Glomerular visceral epithelial cell (primary cell): ENCODE results near the gene CHST11.
A peak's percentile ranks its signal among the peaks of the same experiment; 100 is the strongest.

Experiments
- DNase-seq: peaks from one replicate; pipeline ENCODE4 v3.0.0-alpha.2; 2016; ENCODE audit errors: extremely low spot score

Gene CHST11

DNA sequence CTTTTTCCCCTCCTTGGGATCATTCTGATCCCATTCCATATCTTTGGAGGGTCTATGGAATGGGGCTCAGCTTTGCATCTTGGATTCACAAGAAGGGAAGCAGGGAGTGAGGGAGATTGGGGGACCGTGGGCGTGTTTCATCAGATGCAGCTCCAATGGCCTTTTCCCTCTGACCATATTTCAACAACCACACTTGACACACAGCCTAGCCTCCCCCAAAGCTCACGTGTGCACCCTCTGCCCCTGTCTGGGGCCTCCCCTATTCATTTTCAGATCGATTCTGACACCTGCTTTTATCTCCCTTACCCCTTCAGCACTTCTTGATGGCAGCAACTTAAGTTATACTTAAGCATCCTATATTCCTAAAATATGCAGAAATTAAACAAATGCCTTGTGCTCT is 126.6 kb downstream of the CHST11 start:
- DNase-seq, result no peak

DNA sequence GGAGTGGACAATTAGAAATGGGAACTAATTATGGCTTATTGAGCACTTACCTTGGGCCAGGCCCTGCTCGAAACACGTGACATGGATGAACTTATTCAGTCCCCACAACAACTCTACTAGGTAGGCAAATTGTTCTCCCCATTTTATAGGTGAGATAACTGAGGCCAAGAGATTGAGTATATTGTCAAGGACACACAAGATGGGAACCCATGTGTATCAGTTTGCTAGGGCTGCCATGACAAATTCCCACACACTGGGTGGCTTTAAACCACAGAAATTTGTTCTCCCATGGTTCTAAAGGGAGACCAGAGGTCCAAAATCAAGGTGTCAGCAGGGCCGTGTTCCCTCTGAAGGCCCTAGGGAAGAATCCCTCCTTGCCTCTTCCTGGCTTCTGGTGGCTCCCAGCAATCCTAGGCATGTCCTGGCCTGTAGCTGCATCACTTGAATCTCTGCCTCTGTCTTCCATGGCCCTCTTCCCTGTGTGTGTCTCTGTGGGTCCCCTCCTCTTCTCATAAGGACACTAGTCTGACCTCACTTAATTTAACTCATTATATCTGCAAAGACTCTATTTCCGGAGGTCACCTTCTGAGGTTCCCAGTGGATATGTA is 128.8 kb downstream of the CHST11 start:
- DNase-seq, result no peak

DNA sequence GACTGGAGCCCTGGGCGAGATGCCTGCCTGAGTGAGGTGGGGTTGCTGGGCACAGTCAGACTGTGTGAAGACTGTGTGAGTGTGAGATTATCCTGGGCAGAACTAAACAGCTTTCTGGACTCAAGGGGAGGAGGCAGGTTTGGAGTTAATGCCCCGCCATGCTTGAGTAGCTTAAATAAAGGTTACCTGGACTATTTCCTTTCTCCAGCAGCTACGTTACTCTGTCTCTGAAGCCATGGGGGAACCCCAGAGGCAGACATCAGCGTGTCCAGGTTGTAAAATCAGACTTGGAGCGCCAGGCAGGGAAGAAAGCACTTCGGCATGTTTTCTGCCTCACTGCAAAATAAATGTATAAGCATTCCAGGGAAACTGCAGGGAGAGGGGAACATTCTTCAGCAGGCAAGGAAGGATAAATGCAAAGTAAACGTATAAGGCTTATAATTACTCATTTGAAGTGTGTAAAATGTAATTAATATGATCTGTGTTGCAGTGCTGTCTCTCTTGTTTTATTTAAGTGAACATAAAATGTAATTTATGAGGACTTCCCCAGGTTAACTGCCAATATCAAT is 129.7 kb downstream of the CHST11 start:
- DNase-seq, result peak; percentile 58

DNA sequence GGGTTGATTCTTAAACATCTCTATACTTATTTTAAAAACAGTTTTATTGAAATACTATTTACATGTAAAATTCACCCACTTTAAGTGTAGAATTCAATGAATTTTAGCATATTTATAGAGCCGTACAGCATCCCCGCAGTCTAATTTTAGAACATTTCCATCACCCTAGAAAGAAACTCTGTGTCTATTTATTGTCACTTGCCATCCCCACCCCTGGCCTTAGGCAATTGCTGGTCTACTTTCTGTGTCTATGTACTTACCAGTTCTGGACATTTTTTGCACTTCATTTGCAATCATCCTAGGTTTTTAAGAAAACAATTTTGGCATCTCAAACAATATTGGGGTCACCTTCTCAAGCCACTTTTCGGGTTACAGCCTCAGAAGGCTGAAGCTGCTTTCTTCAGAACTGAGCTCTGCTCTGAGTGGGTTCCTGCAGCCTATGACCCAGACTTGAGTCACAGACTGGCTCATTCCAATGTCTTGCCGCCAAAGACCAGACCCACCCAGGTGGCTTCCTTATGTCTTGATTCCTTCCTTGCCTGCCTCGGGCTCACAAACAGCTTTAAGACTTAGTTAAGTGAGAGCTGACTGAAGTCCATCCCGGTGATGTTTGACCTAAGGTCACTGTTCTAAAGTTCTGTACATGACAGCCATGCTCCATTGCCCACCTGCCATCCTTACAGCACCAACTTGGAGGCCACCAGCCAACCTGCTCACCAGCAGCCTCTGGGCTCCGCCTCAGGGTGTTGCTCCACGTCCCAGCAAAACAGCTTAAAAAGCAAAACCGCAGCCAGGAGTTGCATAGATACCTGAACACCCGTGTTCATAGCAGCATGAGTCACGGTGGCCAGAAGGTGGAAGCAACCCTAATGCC is 131.5 kb downstream of the CHST11 start:
- DNase-seq, result peak; percentile 94

DNA sequence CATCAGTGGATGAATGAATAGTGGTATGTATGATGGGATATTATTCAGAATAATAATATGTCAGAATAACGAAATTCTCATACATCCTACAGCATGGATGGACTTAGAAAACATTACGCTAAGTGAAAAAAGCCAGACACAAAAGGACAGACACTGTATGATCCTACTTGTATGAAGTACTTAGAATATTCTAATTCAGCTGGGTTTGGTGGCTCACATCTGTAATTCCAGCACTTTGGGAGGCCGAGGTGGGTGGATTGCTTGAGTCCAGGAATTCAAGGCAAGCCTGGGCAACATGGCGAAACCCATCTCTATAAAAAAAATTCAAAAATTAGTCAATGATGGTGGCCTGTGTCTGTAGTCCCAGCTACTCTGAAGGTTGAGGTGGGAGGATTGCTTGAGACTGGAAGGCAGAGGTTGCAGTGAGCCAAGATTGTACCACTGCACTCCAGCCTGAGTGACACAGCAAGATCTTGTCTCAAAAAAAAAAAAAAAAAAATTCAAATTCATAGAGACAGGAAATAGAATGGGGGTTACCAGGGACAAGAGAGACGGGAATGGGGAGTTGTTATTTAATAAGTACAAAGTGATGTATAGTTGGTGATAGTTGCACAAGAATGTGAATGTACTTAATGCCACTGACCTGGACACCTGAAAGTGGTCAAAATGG is 132.3 kb downstream of the CHST11 start:
- DNase-seq, result no peak

DNA sequence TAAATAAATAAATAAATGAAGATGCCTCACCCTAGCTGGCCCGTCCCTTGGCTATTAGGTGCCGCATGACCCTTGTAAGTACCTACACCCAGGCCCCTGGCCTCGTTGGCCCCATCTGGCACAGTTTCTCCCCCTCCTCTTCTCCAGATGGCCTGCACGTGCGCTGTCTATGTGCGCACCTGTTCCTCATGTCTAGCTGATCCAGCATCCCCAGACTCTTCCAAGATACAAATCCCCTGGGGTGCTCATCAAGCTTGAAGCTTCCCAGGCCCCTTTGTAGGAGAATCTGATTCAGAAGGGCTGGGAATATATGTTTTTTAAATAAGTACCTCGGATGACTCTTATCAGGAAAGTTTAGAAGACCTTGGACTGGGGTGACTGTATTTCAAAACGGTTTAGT is 133.3 kb downstream of the CHST11 start:
- DNase-seq, result no peak

DNA sequence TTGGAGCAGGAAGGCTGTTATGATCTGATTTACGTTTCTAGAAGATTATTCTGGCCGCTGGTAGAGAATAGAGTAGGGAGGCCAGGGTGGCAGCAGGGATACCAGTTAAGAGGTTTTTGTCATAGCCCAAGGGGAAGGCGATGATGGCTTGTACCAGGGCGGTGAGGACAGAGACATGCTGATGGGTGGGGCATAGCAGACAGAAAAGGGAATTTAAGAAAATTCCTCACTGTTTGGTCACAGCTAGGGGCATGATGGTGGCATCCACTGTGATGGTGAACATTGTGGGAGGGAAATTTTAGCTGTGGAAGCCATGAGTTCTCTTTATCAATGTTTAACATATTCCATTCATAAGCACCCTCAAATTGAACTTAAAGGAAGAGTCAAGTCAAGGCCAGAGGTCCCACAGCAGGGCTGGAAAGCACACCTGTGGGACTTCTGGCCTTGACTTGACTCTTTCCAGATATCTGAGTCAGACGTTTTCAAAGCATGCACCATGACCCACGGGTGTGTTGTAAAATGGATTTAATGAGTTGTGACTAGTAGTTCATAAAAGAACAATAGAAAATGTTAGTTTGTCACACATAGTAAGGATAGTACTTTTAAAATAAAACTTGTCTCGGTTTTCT is 134.6 kb downstream of the CHST11 start:
- DNase-seq, result no peak

DNA sequence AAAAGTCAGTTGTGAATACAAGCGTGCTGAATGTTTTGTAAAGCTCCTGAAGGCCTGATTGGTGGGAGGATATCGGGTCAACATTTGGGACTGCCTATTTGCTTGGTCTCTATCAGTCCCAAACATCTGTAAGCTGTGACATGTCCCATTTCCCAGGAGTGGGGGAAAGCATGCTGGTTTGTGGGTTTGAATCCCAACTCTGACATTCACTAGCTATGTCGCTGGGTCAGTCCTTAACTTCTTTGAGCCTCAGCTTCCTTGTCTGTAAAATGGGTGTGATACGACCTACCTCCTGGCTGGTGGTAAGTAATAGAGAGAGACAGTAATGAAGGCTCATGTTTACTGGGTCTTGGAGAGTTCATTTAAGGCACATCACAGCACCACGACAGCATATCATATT is 136.7 kb downstream of the CHST11 start:
- no peak for DNase-seq

DNA sequence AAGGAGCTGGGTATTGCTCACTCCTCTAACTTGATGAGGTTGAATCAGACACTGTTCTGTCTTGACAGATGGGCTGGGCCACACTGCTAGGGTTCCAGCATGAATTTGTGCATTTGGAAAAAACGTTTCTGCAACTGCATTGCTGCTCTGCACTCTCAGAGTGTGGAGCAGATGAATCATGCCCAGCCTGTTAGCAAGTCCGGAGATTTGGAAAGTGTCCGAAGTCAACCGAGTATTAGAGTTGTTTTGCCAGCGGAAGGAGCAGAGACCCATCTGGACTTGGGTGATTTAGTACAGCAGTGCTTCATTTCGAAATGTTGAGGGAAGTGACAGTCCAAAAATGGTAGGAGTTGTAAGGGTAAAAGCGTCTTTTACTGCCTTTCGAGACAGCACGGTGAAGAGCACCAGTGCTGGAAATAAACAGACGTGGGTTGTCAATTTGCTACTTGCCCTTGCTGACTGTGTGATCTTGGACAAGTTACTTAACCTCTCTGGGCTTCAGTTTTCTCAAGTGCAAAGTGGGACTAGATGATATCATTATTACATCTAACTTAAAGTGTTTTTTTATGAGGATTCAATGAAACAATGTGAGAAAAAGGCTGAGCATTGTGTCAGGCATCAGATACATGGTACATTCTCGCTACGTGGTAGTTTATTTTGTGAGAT is 139.5 kb downstream of the CHST11 start:
- DNase-seq, result no peak

DNA sequence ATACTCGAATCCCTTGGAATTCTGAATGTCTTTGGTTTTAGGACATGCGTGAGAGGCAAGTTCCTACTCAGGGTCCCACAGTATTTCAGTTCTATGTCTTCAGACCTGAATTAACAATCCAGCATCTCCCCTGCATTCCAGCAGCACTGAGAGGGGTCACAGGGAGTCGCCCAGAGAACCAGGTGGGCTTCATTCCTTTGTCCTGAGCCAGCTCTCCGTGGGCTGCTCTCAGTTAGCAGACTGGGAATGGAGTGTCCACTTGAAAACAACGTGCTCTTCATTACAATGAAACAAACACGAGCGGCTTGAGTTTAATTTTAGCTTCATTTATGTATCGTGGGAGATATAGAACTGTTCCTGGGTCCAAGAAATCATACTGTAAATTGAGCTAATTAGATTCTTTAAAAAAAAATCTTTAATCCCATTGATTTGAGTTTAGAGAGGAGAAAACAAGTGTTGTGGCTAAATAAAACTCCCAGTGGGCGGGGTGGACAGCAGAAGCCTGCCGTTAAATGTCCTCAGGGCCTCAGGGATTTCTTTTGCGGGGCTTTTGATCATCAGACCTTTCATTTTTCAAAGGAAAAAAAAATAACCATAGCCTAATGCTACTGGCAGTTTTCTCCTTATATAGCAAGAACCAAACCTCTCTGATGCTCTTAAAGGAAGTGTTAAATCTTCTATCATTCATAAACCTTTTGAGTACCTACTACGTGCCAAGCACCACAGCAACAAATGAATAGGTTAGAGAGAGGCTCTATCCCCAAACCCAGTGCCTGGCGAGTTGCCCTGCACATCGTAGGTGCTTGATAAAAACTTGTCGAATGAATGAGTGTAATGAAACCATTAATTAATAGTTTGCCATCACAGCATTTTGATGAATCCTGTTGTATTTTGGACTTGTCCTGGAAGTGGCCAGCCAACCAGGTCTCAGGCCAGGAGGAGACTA is 140.4 kb downstream of the CHST11 start:
- no peak for DNase-seq

DNA sequence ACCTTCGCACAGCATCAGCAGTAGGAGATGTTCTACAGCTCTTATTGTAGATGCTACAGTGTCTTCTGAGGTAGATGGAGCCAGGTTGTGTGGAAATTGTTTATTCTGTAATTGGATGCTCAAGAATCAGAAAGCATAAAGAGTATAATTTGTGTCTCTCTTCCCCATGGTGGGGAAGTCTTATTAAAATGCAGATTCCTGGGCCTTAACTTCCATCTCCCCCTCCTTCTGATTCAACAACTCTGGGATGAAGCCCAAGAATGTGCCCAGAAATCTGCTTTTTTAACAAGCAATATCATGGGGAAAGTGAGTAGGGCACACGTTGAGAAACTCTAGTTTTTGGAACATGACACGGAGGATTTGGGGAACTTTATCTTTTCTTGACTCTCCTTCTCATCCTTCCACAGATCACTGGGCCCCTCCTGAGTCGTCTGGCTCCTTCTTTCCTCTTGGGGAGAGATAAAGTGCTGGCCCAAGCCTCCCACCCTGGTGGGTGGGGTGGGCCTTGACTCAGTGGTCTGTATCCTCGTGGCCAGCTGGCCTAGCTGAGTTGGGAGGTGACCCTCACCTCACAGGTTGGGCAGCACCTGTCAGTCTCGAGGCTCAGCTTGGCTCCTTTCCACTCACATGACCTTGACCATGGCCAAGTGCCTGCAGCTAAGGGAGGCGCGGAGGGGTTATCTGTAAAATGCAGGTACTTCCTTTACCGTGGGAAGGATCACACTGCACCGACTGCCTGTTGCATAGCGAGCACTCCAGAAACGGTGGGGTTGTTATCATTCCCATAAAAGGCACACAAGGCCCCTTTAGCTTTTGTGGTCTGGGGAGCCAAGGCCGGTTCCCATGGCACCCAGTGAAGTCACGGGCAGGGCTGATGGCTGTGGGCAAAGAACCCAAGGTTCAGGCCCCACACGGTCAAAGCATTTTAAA is 141.9 kb downstream of the CHST11 start:
- DNase-seq, result no peak

DNA sequence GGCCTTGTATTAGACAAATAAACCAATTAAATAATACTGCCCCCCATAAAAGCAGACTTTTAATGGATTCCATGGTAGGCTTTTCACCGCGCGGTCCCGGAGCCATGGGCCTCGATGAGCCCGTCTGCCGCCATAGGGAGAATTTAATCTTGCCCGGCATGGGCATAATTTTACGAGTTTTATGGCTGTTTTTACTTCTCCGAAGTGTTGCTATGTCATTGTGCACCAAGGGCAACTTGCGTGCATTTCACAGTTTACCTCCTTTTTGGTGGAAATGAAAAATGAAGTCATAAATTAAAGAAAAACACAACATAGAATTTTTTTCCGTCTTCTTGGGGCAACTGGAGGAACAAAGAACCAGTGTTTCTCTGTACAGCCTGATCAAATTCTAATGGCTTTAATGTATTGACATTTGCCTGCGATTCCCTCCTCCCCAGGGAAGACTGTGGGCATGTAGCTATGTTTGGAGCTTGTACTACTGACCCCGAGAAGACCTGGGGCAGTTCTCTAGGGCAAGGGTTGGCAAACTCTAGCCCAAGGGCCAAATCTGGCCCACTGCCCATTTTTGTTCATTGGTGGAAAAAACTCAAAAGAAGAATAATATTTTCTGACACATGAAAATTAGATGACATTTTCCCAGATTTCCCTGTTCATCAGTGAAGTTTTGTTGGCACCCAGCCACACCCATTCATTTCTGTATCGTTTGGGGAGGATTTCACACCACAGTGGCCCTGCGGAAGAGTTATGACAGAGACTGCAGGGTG is 142.7 kb downstream of the CHST11 start:
- no peak for DNase-seq

DNA sequence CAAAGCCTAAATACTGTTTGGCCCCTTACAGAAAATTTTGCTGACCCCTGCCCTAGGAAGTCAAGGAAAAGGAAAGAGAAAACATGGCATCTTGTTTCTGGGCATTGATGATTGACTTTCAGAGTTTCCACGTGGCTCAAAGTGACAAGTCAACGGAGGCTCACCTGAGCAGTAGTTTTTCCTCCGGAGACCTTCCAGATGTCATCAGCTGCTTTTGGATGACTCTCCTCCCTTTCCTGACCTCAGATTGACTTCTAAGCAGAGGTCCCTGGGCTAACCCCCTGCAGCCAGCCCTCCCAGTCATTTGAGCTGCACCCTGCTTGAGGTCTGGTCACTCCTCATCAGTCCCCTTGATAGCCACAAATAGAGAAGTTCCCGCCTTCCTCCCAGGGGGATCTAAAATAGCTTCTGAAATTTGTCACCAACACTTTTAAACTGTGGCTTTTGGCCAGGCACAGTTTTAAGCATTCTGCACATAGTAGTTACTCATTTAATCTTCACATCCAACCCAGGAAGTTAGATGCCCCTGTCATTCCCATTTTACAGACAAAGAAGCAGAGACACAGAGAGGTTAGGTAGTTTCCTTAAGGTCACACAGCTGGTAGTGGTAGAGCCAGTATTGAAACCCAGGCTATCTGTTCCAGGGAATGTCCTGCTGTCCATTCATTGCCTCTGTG is 143.4 kb downstream of the CHST11 start:
- no peak for DNase-seq

DNA sequence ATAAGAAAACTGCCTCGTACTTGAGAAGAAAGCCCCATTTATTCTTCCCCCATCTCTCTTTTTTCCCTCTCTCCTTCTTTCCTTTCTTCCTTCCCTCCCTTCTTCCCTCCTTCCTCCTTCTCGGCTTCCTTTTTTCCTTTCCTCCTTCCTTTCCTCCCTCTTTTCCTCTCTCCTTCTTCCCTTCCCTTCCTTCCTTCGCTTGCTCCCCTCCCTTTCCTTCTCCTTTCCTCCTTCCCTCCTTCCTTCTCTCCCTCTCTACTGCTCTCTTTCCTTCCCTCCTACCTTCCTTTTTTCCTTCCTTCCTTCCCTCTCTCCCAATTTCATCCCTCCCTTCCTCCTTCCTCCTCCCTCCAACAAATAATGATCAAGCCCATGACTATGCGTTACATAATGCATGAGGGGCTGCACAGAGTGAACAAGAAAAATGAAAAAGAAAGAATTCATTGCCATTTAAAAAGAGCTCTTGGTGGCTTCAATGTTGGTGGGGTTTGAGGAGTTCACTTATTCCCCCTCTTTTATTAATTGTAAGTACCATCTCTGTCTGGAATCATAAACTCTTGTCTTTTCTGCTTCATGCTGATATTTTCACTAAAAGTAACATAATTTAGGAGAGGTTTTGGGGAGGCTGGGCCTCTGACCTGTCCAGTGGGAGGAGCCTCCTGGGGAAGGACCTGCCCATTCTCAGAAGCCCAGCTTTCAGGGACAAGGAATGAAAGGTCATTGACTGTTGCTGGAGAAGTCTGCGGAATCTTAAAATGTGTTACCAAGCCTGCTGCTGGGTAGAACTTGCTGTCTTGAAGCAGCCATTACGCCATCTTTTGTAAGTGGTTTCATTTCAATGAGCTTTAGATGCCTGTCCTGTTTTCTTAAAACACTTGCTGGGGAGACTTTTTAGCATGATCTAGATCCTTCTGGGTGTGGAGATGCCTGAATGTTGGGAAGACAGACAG is 144.3 kb downstream of the CHST11 start:
- DNase-seq, result no peak

DNA sequence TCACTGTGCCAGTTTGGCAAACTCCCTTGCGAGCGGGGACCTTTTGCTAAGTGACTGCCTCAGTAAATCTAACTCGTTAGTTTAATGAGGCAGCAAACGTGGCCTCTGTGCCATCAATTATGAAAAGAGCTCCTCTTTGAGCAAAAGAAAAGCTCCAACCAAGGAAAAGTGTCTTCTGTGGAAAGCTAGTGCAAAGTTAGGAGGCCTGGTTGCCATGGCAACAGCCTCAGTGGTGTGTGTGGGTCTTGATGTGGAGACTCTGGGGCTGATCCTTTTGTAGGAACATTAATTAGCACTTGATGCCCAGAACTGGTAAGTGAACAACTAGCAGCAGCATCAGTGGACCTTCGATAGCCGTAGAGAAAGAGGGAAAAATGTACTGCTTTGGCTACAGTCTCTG is 145.7 kb downstream of the CHST11 start:
- no peak for DNase-seq

DNA sequence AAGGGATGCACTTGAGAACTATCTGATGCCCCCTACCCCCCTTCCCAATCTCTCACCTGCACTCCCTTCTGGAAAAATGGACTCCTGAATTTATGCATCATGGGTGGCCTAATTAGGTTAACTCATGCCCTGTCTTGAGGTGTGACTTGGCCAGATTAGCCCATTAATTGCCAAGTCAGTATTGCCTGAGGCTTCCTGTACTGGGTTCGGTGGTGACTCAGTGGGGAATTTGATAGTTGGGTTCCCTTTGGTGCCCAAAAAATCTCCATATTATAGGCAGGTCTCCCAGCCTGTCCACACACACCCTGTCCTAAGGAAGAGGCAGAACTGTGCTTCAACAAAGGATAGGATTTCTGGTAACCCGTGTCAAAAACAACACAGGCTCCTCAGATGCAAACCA is 146.1 kb downstream of the CHST11 start:
- no peak for DNase-seq

DNA sequence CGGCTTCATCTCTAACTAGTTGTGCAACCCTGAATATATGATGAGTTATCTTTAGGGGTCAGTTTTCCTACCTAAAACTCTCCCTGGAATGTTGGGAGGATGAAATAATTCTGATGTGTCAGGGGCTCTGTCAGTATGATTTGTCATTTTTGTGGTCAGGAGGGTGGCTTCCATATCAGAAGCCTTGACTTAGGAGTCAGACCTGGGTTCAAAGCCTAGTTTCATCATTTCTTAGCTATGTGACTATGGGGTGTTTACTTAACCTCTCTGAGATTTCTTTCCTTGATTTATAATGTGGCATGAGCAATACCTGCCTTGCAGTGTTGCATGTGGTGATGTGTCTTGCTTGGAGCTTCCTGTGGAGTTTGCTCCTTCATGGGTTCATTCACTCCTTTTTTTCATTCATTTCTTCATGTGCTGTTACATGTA is 146.8 kb downstream of the CHST11 start:
- DNase-seq, result peak; percentile 74
